T47D (cell line): ENCODE measurements around the gene S100A13.
A peak's percentile ranks its signal among the peaks of the same experiment; 100 is the strongest.
"Not testable (repeated sequence)": the region's sequence is repeated elsewhere in the genome, so short reads cannot be mapped to it uniquely, and the experiment has no call there.

ENCODE experiments used
- DNase-seq, 2 experiments: peaks; one replicate each; pipeline versions ENCODE4 v3.0.0 to v3.0.0-alpha.2; 2011 to 2012; ENCODE audit warnings: low read depth in 1 of 2, low spot score in 1 of 2
- JUND ChIP-seq: IDR thresholded peaks from 2 replicates; pipeline ENCODE4 v1.6.1; 2012; ENCODE audit warnings: low read depth
- in situ Hi-C: cut with HindIII; loops from 2 replicates; pipeline ENCODE4 v1.10.0; 2016; ENCODE audit warnings: low sequenced_read_pairs, low pct_unique_long_range_greater_than_20kb

Gene S100A13

DNA sequence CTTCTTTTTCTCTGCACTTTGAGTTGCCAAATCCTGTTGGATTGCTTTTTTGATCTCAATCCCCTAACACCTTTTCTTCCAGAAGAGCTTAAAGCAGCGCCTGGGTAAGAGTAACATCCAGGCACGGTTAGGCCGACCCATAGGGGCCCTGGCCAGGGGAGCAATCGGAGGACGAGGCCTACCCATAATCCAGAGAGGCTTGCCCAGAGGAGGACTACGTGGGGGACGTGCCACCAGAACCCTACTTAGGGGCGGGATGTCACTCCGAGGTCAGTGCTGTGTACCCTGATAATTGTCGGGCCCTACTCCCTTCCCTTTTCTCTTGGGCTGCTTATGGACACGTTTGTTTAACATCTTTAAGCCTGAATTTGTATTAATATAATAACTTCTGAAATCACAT is 14.9 kb upstream of the S100A13 start:
- TF ChIP-seq JUND, result no peak
- in situ Hi-C loops, result no loop called here
- no peak for DNase-seq

DNA sequence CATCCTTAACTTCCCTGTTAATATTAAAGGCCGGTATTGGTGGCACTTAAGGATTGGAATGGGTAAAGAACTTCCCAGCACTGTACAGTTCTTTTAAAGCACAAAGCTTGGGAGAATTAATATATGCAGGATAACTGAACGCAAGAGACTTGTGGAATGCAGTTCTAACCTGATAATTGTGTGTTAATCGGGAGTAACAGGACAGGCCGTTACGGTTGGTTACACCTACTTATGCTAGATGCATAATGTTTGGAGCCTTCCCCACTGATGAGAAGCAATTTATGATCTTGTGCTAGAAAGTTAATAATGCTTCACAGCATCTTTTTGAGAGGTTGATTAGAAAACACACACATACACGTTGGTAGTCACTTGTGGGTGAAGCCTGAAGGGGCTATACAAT is 13.6 kb upstream of the S100A13 start:
- in situ Hi-C loops, result no loop called here
- no peak for DNase-seq
- TF ChIP-seq JUND, result no peak

DNA sequence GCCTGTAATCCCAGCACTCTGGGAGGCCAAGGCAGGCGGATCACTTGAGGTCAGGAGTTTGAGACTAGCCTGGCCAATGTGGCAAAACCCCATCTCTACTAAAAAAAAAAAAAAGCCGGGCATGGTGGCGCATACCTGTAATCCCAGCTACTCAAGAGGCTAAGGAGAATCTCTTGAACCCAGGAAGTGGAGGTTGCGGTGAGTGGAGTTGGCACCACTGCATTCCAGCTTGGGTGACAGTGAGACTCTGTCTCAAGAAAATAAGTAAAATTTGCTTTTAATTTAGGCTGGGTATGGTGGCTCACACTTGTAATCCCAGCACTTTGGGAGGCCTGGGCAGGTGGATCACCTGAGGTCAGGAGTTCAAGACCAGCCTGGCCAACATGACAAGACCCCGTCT is 12.9 kb upstream of the S100A13 start:
- in situ Hi-C loops, DNase-seq: not testable (repeated sequence)

DNA sequence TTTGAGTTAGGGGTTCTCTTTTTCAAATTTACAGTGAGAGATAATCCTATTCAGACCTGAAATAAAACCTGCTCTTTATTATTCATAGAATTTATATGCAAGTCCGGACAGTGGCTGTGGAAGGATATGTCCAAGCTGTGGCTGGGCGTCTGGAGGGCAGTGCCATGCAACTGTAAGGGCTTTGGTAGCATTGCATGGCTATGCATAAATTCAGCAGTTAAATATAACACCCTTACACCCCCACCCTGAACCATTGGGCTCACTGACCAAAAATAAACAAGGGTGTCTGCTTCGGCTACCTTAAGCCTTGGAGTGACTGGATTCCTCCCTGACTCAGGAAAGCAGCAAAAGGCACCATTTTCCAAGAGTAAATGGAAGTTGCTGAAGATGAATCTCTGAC is 12.0 kb upstream of the S100A13 start:
- no peak for DNase-seq
- in situ Hi-C loops, result no loop called here
- TF ChIP-seq JUND, result no peak

DNA sequence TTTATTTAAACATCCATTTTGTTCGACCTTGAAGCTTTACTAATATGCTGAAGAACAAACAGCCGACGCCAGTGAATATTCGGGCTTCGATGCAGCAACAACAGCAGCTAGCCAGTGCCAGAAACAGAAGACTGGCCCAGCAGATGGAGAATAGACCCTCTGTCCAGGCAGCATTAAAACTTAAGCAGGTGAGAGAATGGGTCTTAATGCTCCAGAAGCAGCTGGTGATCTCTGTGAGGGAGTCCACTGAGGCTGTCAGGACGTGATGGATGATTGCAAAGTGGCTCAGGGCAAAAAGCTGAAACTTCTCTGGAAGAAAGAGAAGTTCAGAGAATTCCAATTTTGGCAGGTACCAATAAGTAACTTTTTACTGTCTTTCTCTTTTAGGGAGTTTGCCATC is 11.0 kb upstream of the S100A13 start:
- no peak for TF ChIP-seq JUND
- in situ Hi-C loops, result no loop called here
- no peak for DNase-seq

DNA sequence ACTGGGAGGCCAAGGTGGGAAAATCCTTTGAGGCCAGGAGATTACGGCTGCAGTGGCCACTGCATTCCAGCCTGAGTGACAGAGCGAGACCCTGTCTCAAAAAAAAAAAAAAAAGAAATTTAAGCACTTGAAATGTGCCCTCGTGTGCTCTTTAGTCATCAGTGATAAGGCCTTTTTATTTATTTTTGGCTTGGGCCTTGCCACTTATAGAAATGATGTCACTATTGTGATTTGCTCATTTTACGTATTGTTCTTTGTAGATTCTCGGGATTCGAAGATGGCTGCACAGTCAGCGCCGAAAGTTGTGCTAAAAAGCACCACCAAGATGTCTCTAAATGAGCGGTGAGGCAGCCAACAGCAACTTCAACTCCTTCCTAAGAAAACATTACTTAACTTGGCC is 9.0 kb upstream of the S100A13 start:
- TF ChIP-seq JUND, result no peak
- in situ Hi-C loops, result no loop called here
- DNase-seq, result no peak

DNA sequence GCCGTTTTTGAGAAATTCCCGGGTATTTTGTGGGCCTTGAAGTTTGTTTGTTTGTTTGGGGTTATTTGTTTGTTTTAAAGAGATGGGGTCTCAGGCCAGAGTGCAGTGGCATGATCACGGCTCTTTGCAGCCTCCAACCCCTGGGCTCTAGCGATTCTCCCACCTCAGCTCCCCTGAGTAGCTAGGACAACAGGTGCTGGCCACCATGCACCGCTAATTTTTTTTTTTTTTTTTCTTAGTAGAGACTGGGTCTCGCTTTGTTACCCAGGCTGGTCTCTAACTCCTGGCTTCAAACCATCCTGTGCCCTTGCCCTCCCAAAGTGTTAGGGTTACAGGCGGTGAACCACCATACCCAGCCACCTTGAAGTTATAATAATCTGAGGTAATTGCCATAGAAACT is 8.6 kb upstream of the S100A13 start:
- no peak for TF ChIP-seq JUND
- in situ Hi-C loops, result no loop called here
- DNase-seq, result no peak

DNA sequence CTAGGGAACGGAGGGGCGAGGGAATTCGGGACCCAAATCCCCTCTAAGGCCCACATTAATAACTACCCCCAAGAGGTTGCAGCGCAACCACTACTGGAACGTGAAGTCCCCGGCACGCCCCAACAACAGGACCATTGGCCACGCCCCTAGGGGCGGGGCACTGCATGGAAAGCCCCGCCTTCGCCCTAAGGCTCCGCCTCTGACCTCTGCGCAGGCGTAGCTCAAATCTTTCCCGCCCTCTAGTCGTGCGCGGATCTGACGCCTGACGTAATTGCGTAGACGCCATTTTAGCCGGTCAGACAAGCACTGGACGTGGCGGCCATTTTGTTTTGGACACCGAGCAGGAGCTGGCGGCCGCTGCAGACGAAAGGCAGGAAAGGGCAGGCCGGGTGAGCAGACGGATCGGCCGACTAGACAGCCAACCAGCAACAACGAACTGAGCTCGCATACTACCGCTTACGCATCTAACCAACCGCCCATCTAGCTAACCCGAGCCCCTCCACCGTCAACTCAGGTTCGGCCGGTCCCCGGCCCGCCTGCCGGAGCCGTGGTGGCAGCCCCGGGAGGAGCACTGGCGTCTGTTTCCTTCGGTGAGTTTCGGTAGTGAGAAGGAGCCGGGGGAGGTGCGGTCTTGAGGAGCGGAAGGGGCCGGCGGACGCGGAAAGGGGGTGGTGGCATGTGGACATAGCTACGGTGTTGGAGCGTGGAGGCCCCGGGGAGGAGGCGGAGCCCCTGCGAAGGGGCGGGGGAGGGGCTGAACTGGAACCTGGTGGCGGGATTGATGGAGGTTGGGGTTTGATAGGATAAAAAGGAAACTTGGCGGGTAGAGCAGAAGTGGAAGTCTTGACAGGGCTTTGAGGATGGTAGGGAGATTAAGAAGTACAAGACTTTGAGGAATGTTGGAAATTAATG is 6.7 kb upstream of the S100A13 start, which contains the start of gene CHTOP:
CHTOP (plus strand) TSS at position 313 of the 912 bp plus-strand sequence. CDS start 2,523 bp downstream, outside the sequence.
- in situ Hi-C loops, result no loop called here
- no peak for TF ChIP-seq JUND
- peak; percentile 95 to 100 for DNase-seq

DNA sequence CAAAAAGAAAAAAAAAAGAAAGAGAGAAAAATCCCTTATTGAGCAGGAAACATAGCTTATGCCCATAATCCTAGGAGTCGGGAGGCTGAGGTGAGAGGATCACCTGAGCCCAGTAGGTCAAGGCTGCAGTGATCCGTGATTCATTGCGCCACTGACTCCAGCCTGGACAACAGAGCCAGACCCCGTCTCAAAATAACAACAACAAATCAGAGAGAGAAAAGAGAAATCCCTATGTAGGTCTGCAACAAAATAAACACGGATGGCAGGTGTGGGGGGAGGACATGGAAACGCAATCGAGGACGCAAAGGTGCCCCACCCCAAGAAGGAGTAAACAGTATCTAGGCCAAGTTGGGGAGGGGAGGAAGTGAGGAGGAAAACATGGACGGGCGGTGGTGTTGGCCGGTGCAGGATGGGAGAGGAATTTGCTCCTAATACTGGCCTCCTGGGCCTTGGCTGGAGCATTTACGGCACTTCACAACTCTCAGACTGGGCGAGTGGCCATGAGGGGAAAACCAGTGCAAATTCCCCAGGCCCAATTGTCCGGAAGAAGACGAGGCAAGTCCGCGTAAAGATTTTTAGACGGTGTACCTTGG is 6.0 kb upstream of the S100A13 start:
- TF ChIP-seq JUND, result no peak
- DNase-seq, result no peak
- in situ Hi-C loops, result no loop called here

DNA sequence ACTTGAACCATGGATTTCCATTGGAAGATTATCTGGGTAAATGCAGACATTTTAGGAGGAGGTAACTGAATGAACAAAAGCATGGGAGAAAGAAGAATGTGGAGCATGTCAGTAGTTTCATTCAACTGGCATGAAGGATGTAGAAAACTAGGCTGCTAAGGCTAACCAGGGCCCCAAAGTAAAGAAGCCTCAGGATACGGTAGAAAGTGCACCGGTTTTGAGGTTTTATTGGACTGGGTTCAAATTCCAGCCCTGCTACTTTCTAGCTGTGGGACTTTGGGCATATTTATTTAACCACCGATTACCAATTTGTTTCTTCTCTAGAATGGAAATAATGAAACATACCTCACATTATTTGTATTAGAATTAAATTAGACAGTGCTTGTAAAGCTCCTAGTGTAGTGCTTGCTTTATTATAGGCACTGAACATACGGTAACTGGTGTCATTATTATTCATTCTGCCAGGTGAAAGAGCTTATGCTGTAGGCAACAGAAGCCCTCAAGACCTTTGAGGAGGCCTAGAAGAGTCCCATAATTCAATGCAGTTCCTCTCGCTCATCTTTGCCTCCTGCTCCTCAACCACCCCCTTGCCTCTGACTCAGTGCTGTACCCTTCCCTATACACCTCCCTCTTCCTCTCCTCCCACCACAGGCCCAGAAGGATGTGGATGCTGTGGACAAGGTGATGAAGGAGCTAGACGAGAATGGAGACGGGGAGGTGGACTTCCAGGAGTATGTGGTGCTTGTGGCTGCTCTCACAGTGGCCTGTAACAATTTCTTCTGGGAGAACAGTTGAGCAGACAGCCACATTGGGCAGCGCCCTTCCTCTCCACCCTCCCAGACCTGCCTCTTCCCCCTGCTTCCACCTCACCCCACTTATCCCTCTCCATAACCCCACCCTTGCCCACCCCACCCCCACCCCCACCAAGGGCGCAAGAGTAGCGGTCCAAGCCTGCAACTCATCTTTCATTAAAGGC is 4.0 kb upstream of the S100A13 start:
- DNase-seq, result peak; percentile 67 to 92
- in situ Hi-C loops, result no loop called here
- TF ChIP-seq JUND, result no peak

DNA sequence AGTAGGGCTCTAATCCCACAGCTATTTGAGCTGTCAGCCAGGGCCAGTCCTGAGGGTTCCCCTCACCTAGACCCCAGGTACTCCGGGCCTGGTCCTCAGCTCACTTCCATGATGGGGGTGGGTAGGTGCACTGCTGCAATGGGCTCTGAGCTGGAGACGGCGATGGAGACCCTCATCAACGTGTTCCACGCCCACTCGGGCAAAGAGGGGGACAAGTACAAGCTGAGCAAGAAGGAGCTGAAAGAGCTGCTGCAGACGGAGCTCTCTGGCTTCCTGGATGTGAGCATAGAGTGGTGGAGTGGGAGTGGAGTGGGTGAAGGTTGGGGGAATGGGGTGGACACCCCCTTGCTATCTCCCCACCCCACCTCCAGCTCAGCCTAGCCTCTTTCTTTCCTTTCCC is 3.1 kb upstream of the S100A13 start:
- in situ Hi-C loops, result no loop called here
- no peak for TF ChIP-seq JUND
- no peak for DNase-seq

DNA sequence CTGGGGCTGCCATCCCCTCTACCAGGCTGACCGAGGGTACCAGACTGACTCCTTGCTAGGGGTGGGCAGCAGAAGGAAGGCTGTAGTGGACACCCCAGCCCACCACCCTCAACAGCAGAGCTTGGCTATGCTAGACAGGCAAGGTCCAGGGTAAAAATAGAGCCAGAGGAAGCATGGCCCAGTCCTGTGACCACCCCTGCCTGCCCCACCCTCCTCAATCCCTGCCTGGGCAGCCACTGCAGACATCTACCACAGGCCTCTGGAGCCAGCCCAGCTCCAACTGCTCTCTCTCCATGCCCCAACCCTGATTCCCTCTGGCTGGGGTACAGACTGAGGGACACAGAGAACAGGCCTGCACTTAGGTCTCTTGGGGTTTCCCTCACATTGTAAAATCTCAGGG is 2.7 kb upstream of the S100A13 start:
- in situ Hi-C loops, result no loop called here
- DNase-seq, result no peak
- no peak for TF ChIP-seq JUND

DNA sequence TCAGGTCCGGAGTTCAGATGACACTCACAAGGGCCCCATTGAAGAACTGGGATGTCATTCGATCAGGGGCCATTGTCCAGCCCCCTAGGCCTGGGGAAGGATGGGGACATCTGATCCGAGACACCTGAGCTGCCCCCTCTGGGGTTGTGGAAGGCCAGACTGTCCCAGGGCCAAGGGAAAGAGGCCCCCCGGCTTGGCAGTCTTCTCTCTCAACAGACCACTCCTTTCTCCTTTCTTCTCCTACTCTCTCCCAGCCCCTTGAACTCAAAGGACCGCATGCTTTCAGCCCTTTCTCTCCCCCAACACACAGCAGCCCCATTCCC is 2.0 kb upstream of the S100A13 start:
- no peak for DNase-seq
- in situ Hi-C loops, result no loop called here
- TF ChIP-seq JUND, result no peak
